Natural killer cell treated with Interleukin-12 subunit alpha and Interleukin-12 subunit beta and Interleukin-15 and Interleukin-18, amount 100 ng/mL, for 72 hours (primary cell): ENCODE results near the gene PGD. TPM values are rescaled to one million over a fixed set of nuclear protein-coding genes. Genes with fewer than 3 reads are reported as not detected.

Experiments used
- ATAC-seq, 2 donors: fragments of 150-1000 bp; cut with Tn5 transposase in 1 of 2; sonication (Bioruptor Pico), chemical (Tn5 transposase) in 1 of 2; 2 replicates each; pipeline ENCODE4 v1.10.0; 2021
- DNase-seq: peaks from one replicate; pipeline ENCODE4 v3.0.0; 2022; ENCODE audit warnings: low spot score
- H3K27ac Mint-ChIP-seq, 2 donors: 1 replicate in 1 of 2; 2 replicates in 1 of 2; pipeline ENCODE4 v1.8.0; 2022; ENCODE audit warnings: mixed read lengths in 2 of 2, mild to moderate bottlenecking in 1 of 2, moderate library complexity in 1 of 2
- H3K27me3 Mint-ChIP-seq, 2 donors: 1 replicate in 1 of 2; 2 replicates in 1 of 2; pipeline ENCODE4 v1.8.0; 2022; ENCODE audit warnings: mixed read lengths in 2 of 2
- H3K36me3 Mint-ChIP-seq: one replicate; pipeline ENCODE4 v1.8.0; 2022; ENCODE audit warnings: mixed read lengths
- H3K4me1 Mint-ChIP-seq, 2 donors: 1 replicate in 1 of 2; 2 replicates in 1 of 2; pipeline ENCODE4 v1.8.0; 2022; ENCODE audit warnings: low read depth in 2 of 2, mixed read lengths in 2 of 2, mild to moderate bottlenecking in 1 of 2
- H3K4me3 Mint-ChIP-seq: one replicate; pipeline ENCODE4 v1.8.0; 2022; ENCODE audit warnings: mixed read lengths
- H3K9me3 Mint-ChIP-seq: 2 replicates; pipeline ENCODE4 v1.8.0; 2022; ENCODE audit warnings: mixed read lengths
- total RNA-seq, 2 donors: library from RNA; stranded (reverse); gene quantifications; one replicate each; pipeline ENCODE4 v1.2.3, GENCODE V29; 2022

Gene PGD
- total RNA-seq, 2 donors from 2014 or later, result 289 to 430 TPM

- Mint-ChIP-seq H3K9me3 (no peaks in the 10 kb centered on the region), H3K27ac (peak overlapping the region in 1 of 2 donors; percentile 52), H3K36me3 (no peaks in the 10 kb centered on the region), H3K4me3 (no peak overlapping the region), H3K4me1 (peaks cover 0 to 2% of the 10 kb centered on the region in 2 donors), H3K27me3 (no peaks in the 10 kb centered on the region)
- ATAC-seq, result no peak
- DNase-seq, result no peak
Observed at GRCh38 chr1:10384219-10384618, 14.6 kb upstream of the PGD start.

GRCh38 chr1:10386761-10387676, 11.8 kb upstream of the PGD start:
- no peaks in the 10 kb centered on the region for H3K36me3 Mint-ChIP-seq
- ATAC-seq, result no peak
- DNase-seq, result no peak
- H3K4me3 Mint-ChIP-seq, result no peak overlapping the region
- H3K27ac Mint-ChIP-seq, result no peak overlapping the region
- H3K27me3 Mint-ChIP-seq, result no peaks in the 10 kb centered on the region
- peaks cover 0 to 2% of the 10 kb centered on the region in 2 donors for H3K4me1 Mint-ChIP-seq
- H3K9me3 Mint-ChIP-seq, result no peaks in the 10 kb centered on the region

GRCh38 chr1:10387677-10388386, 11.0 kb upstream of the PGD start:
- no peaks in the 10 kb centered on the region for H3K9me3 Mint-ChIP-seq
- peak overlapping the region in 1 of 2 donors; percentile 50 for H3K27ac Mint-ChIP-seq
- H3K4me1 Mint-ChIP-seq, result peaks cover 0 to 2% of the 10 kb centered on the region in 2 donors
- no peaks in the 10 kb centered on the region for H3K36me3 Mint-ChIP-seq
- DNase-seq (no peak), ATAC-seq (no peak)
- no peaks in the 10 kb centered on the region for H3K27me3 Mint-ChIP-seq
- no peak overlapping the region for H3K4me3 Mint-ChIP-seq

GRCh38 chr1:10388387-10388715, 10.5 kb upstream of the PGD start:
- Mint-ChIP-seq H3K27me3 (no peaks in the 10 kb centered on the region), H3K4me3 (no peak overlapping the region), H3K9me3 (no peaks in the 10 kb centered on the region), H3K4me1 (no peaks in the 10 kb centered on the region), H3K27ac (peak overlapping the region in 1 of 2 donors; percentile 50), H3K36me3 (no peaks in the 10 kb centered on the region)
- ATAC-seq (no peak), DNase-seq (no peak)

DNA sequence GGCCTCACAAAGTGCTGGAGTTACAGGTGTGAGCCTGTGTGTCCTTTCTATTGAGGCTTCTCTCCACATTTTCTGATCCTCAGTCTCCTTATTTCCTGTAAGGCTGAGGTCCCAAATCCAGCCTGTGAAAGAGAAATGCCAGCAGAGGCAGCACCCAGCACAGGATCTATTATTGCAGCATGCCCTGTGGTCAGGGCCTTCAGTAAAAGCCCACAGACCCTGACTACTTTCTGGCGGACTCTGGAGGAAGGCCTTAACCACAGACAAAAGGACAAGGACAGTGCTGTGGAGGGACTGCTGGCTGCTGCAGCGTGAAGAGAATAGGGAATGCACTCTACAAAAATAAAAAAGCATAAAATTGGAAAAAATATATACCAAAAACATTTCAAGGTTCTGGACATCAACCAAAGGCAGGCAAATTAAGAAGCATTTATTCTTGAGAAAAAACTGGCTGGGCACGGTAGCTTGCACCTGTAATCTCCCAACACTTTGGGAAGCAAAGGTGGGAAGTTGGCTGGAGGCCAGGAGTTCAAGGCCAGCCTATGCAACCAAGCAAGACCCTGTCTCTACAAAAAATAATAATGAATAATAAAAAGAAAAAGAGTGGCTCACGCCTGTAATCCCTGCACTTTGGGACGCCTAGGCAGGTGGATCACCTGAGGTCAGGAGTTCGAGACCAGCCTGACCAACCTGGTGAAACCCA, 9.4 kb upstream of the PGD start:
- ATAC-seq, result no peak
- no peak overlapping the region for H3K4me3 Mint-ChIP-seq
- no peaks in the 10 kb centered on the region for H3K4me1 Mint-ChIP-seq

GRCh38 chr1:10396870-10397269, 2.0 kb upstream of the PGD start:
- DNase-seq (no peak), ATAC-seq (no peak)
- peak overlapping the region; percentile 59 for H3K4me3 Mint-ChIP-seq
- H3K36me3 Mint-ChIP-seq, result peaks cover 20% of the 10 kb centered on the region
- peak overlapping the region in 1 of 2 donors; percentile 17 for H3K27ac Mint-ChIP-seq
- peaks cover 3% of the 10 kb centered on the region for H3K9me3 Mint-ChIP-seq
- no peaks in the 10 kb centered on the region for H3K27me3 Mint-ChIP-seq
- peaks cover 26 to 28% of the 10 kb centered on the region in 2 donors for H3K4me1 Mint-ChIP-seq

More for the DNA sequence above, 9.4 kb upstream of the PGD start:
- no peak for DNase-seq
- no peaks in the 10 kb centered on the region for H3K36me3 Mint-ChIP-seq
- no peaks in the 10 kb centered on the region for H3K27me3 Mint-ChIP-seq
- no peak overlapping the region for H3K27ac Mint-ChIP-seq
- H3K9me3 Mint-ChIP-seq, result peaks cover 3% of the 10 kb centered on the region

- peak overlapping the region; percentile 84 to 90 for H3K27ac Mint-ChIP-seq
Observed at GRCh38 chr1:10398278-10398733, 558 bp upstream of the PGD start.

GRCh38 chr1:10399444-10399941, 629 bp downstream of the PGD start:
- no peak for ATAC-seq
- no peak for DNase-seq
- H3K4me3 Mint-ChIP-seq, result peak overlapping the region; percentile 98
- H3K4me1 Mint-ChIP-seq, result peaks cover 37 to 38% of the 10 kb centered on the region in 2 donors
- H3K27me3 Mint-ChIP-seq, result no peaks in the 10 kb centered on the region
- no peaks in the 10 kb centered on the region for H3K9me3 Mint-ChIP-seq
- H3K27ac Mint-ChIP-seq, result peak overlapping the region; percentile 84 to 99
- peaks cover 29% of the 10 kb centered on the region for H3K36me3 Mint-ChIP-seq

More at GRCh38 chr1:10398278-10398733, 558 bp upstream of the PGD start:
- Mint-ChIP-seq H3K9me3 (peaks cover 3% of the 10 kb centered on the region), H3K4me1 (peaks cover 28 to 30% of the 10 kb centered on the region in 2 donors), H3K4me3 (peak overlapping the region; percentile 96), H3K27me3 (no peaks in the 10 kb centered on the region), H3K36me3 (peaks cover 20% of the 10 kb centered on the region)
- no peak for DNase-seq
- no peak for ATAC-seq

- Mint-ChIP-seq H3K27me3 (no peaks in the 10 kb centered on the region), H3K9me3 (no peaks in the 10 kb centered on the region), H3K4me1 (peaks cover 37 to 40% of the 10 kb centered on the region in 2 donors), H3K27ac (peak overlapping the region; percentile 84 to 99), H3K36me3 (peaks cover 29% of the 10 kb centered on the region), H3K4me3 (peak overlapping the region; percentile 98)
- ATAC-seq (no peak), DNase-seq (no peak)
Observed at GRCh38 chr1:10400013-10400412, 1.1 kb downstream of the PGD start.

DNA sequence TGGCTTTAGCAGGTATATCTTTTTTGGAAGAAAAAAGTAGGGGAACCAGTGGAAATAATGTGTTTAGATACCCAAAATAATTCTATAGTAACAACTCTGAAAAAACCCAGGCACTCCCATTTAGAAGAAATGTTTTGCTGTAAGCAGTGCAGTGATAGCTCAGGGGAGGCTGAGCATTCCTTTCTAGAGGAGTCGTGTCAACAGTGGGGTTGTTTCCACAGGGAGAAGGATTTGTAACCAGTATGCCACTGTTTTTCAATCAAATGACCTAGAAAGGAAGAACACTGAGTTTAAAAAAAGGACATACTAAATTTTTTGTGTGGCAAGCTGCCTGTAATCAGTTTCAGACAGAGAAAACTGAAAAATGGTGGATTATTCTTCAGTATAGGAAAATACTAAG, 2.4 kb downstream of the PGD start:
- Mint-ChIP-seq H3K4me3 (peak overlapping the region; percentile 98), H3K27ac (peak overlapping the region; percentile 84 to 99), H3K36me3 (peaks cover 29% of the 10 kb centered on the region), H3K4me1 (peaks cover 37 to 40% of the 10 kb centered on the region in 2 donors), H3K9me3 (no peaks in the 10 kb centered on the region), H3K27me3 (no peaks in the 10 kb centered on the region)
- ATAC-seq, result no peak
- DNase-seq, result no peak

- DNase-seq (no peak), ATAC-seq (no peak)
- Mint-ChIP-seq H3K36me3 (peaks cover 37% of the 10 kb centered on the region), H3K9me3 (no peaks in the 10 kb centered on the region), H3K4me1 (peaks cover 37 to 42% of the 10 kb centered on the region in 2 donors), H3K4me3 (peak overlapping the region; percentile 74), H3K27me3 (no peaks in the 10 kb centered on the region), H3K27ac (peak overlapping the region; percentile 61 to 91)
Observed at GRCh38 chr1:10402729-10403274, 3.9 kb downstream of the PGD start.

DNA sequence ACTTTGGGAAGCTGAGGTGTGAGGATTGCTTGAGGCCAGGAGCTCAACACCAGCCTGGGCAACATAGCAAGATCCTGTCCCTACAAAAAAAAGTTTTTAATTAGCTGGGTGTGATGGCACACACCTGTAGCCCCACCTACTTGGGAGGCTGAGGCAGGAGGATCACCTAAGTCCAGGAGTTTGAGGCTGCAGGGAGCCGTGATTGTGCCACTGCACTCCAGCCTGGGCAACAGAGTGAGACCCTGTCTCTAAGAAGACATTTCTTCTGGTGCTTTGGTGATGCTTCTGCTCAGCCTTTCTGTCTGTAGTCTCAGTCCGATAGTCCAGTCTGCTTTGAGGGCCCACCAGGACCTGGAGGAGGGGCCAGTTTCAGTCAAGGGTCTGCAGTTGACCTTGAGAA, 8.3 kb downstream of the PGD start:
- Mint-ChIP-seq H3K27me3 (no peaks in the 10 kb centered on the region), H3K36me3 (peaks cover 37% of the 10 kb centered on the region), H3K4me1 (peaks cover 14 to 21% of the 10 kb centered on the region in 2 donors), H3K27ac (no peak overlapping the region), H3K4me3 (no peak overlapping the region), H3K9me3 (no peaks in the 10 kb centered on the region)
- no peak for DNase-seq
- ATAC-seq, result no peak
